ENCODE results near the gene PSG7. TPM values are rescaled to one million over a fixed set of nuclear protein-coding genes. Genes with fewer than 3 reads are reported as not detected.
"Not testable (repeated sequence)": the region's sequence is repeated elsewhere in the genome, so short reads cannot be mapped to it uniquely, and the experiment has no call there.

PSG7 gene
- total and polyA plus RNA-seq, 8 donors, result not detected

DNA sequence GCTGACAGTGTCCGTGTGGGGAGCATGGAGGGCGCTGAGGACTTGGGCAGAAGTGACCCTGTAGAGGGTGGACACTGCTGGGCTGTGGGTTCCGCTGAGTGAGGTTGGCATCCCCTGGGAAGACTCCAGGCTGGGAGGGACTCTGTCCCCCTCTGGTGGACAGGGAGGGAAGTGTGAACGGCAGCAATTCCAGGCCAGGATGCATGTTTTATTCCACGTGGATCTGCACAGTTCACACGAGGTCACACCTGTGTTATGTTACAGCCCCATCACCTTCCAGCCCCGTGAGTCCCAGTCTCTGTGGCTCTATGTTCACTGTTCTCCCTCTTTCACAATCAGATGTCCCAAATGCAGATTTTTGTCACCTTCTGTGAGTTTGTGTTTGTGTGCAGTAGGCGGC is 55.7 kb downstream of the PSG7 start:
- H3K9me3 ChIP-seq; intact Hi-C loops (cut with DNase I; ENCODE audit: low total_unique reads); H3K27me3 ChIP-seq; H3K36me3 ChIP-seq; H3K27ac ChIP-seq; H3K4me1 ChIP-seq; DNase-seq; H3K4me3 ChIP-seq: not testable (repeated sequence)
- TF ChIP-seq, protein P1, sequence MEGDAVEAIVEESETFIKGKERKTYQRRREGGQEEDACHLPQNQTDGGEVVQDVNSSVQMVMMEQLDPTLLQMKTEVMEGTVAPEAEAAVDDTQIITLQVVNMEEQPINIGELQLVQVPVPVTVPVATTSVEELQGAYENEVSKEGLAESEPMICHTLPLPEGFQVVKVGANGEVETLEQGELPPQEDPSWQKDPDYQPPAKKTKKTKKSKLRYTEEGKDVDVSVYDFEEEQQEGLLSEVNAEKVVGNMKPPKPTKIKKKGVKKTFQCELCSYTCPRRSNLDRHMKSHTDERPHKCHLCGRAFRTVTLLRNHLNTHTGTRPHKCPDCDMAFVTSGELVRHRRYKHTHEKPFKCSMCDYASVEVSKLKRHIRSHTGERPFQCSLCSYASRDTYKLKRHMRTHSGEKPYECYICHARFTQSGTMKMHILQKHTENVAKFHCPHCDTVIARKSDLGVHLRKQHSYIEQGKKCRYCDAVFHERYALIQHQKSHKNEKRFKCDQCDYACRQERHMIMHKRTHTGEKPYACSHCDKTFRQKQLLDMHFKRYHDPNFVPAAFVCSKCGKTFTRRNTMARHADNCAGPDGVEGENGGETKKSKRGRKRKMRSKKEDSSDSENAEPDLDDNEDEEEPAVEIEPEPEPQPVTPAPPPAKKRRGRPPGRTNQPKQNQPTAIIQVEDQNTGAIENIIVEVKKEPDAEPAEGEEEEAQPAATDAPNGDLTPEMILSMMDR (IDR thresholded peaks at IDR 0.05), result peak in 1 of 7 experiments; percentile 8
- 53 to 60% (median 56%) methylated on average over 8 of the region's 8 CpGs for WGBS, 5 donors

DNA sequence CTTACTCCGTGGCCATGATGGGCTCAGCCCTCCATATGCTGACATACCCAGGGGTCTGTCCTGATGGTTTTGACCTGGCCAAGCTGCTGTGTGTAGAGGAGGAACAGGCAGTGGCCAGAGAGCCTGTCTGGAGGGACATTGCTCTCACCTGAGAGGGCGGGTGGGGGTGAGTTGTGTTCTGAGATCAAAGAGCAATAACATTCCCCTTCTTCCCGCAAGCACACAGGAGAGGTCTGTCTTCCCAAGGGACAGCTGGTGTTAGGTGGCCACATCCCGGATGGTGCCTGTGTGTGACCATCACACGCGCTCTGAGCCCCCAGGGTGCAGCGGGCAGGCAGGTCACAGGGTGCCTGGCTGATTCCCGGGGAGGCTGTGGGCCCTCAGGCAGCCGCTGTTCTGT is 56.4 kb downstream of the PSG7 start:
- H3K4me3 ChIP-seq; intact Hi-C loops (cut with DNase I; ENCODE audit: low total_unique reads); H3K9me3 ChIP-seq; H3K4me1 ChIP-seq; H3K27ac ChIP-seq; DNase-seq; H3K27me3 ChIP-seq; H3K36me3 ChIP-seq: not testable (repeated sequence)
- WGBS, 5 donors, result 79 to 89% (median 86%) methylated on average over 3 to 9 of the region's 9 CpGs

GRCh38 chr19:42879613-42880012 is 57.4 kb downstream of the PSG7 start, which contains the start of gene PSG1:
Gene PSG1 (minus strand): TSS chr19:42879713. CDS start chr19:42879581, 132 bp downstream.
- Histone ChIP-seq H3K4me3 (no peak within 1 kb of the TSS), H3K27me3 (peaks cover 0 to 5% (median 3%) of the 10 kb centered on the region in 3 donors), H3K27ac (no peak within 1 kb of the TSS), H3K4me1 (no peaks in the 10 kb centered on the region), H3K36me3 (no peaks in the 10 kb centered on the region), H3K9me3 (no peaks in the 10 kb centered on the region)
- no peak for DNase-seq
- TF ChIP-seq EP300 (IDR thresholded peaks at IDR 0.05) (no peak), POLR2AphosphoS5 (IDR thresholded peaks at IDR 0.05) (no peak), POLR2A (IDR thresholded peaks at IDR 0.05) (no peak)
- TF ChIP-seq, protein P1 (IDR thresholded peaks at IDR 0.05), result no peak
- intact Hi-C loops (cut with DNase I; ENCODE audit: low total_unique reads), result no loop called here
- WGBS, 5 donors, result 16 to 80% (median 64%) methylated on average over 2 of the region's 2 CpGs

DNA sequence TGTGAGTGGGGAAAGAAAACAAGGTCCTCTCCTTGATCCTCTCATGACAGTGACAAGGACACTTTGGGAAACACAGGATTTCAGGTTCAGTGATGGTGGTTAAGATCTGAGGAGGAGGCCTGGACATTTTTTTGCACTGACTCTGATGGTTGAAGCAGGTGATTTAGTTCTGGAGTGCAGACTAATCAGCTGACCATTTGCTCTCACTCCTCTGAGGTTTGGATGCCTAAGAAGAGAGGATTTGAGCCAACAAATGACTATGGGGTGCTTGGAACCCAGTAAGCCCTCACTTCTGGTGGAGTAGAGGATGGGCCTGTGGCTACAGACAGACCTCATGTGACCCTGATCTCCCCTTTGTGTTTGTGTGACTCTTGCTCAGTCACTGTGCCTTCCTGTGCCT is 60.4 kb downstream of the PSG7 start:
- H3K36me3 ChIP-seq; H3K27me3 ChIP-seq; H3K27ac ChIP-seq; H3K4me3 ChIP-seq; H3K4me1 ChIP-seq; intact Hi-C loops (cut with DNase I; ENCODE audit: low total_unique reads); H3K9me3 ChIP-seq; DNase-seq: not testable (repeated sequence)

DNA sequence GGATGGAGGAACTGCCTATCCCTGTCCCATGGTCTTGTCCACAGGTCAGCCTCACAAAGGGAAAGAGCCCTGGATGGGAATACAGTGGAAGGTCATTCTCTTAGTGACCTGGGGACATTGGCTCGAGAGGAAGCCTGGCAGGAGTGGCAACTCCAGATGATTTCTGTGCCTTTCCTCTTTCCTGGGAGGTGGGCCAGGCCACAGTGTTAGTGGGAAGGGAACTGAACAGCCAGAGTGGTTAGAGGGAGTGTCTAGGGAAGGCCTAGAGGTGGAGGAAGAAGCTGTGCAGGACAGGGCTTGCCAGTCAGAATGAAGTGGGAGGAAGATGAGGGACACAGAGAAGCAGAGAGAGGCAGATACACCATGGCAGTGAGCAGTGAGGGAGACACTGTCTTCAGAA is 61.1 kb downstream of the PSG7 start:
- H3K4me3 ChIP-seq; DNase-seq; H3K4me1 ChIP-seq; H3K9me3 ChIP-seq; H3K27me3 ChIP-seq; H3K27ac ChIP-seq; intact Hi-C loops (cut with DNase I; ENCODE audit: low total_unique reads); H3K36me3 ChIP-seq: not testable (repeated sequence)
- 29 to 53% (median 38%) methylated on average over 1 of the region's 1 CpG for WGBS, 5 donors

- H3K9me3 ChIP-seq; DNase-seq; H3K4me1 ChIP-seq; intact Hi-C loops (cut with DNase I; ENCODE audit: low total_unique reads); H3K27ac ChIP-seq; H3K36me3 ChIP-seq; H3K4me3 ChIP-seq; H3K27me3 ChIP-seq: not testable (repeated sequence)
- 49 to 75% (median 71%) methylated on average over 4 of the region's 4 CpGs for WGBS, 5 donors
Observed at GRCh38 chr19:42874901-42875813, 61.9 kb downstream of the PSG7 start.

GRCh38 chr19:42874136-42874535 is 62.9 kb downstream of the PSG7 start:
- H3K27me3 ChIP-seq; intact Hi-C loops (cut with DNase I; ENCODE audit: low total_unique reads); DNase-seq; H3K27ac ChIP-seq; H3K9me3 ChIP-seq; H3K36me3 ChIP-seq; H3K4me1 ChIP-seq; H3K4me3 ChIP-seq: not testable (repeated sequence)
- WGBS, 5 donors, result 68 to 89% (median 78%) methylated on average over 3 of the region's 3 CpGs

All from stomach (tissue), 9 donors.